Kidney tubule cell (primary cell): ENCODE measurements around the gene XCL2.
"Not testable (repeated sequence)": the region's sequence is repeated elsewhere in the genome, so short reads cannot be mapped to it uniquely, and the experiment has no call there.

Source experiments
- DNase-seq: peaks from one replicate; pipeline ENCODE4 v3.0.0-alpha.2; 2018; ENCODE audit warnings: low spot score

Gene XCL2

DNA sequence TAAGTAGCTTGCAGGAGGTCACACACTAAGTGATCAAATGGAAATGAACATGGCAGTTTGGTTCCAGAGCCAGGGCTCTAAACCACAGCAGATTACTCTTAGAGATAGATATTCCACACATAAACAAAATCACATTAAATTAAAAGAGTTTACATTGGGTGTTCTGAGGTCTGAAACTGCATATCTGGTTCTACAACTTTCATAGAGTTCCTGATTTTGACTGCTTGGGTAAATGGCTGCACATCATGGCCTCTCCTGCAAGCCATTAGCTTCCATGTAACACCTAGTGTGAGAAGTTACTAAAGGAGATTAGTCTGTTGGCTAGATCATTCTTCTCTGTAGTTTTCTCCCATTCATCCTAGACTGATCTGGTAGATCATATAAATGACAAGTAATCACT lies 12.8 kb upstream of the XCL2 start:
- DNase-seq, result no peak

DNA sequence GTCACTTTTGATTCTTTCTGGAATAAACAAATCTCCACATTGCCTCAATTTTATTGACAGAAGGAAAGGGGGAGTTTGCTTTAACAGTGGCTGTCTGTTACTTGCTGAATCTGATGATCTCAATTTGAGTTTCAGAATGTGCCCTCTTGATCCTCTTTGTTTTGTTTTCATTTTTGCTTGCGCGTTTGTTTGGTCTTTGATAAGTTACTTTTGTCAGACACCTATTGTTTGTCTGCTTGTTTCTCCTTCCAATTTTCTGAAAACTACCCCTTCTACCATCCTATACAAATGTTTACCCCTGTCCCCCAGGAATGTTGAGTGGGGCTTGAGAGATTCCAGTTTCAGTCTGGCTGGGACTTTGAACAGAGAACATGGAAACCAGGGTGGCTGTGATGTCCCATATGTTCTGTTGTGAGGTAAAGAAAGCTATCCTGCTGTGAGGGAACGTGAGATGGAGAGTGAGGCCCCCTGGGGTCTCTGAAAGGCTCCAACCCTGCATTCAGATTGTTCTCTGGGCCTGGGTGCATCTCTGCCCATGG lies 11.8 kb upstream of the XCL2 start:
- DNase-seq, result no peak

DNA sequence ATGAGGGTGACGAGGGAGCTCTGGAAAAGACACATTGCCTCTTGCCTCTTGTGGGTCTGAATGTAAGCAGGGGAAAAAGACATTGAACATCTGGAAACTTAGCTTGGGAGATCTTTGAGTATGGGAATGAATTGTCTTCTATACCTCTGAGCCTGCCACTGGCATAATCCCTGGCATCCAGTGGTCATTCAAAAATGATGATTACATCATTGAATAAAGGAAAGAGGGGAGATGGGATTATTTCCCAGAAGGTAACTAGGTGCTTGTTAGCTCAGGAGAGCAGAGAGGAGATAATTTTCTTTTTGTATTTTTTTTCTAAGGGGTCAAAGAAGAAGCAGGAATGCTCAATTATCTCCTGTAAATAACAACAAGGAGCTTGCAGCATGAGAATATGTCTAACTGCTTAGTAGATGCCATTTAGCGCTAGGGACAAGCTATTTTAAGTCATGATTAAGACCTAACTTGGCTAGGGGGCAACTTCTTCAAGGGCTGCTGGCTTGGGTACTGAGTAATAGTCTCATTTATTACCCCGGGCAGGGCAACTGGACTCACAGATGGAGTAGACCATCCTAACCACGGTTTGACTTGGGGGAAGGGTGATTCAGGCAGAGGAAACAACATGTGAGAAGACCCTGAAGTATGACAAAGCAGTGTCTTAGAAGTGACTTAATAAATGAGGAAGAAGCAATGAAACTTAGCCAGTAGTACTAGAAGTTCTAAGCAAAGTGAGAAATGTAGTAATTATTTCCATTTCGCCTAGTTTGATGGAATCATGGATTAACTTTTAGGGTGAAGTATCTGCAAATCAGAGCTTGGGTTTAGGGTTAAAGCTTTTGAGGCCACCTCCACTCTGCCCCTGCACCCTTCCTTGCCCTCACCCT lies 11.0 kb upstream of the XCL2 start:
- peak; percentile 43 for DNase-seq

DNA sequence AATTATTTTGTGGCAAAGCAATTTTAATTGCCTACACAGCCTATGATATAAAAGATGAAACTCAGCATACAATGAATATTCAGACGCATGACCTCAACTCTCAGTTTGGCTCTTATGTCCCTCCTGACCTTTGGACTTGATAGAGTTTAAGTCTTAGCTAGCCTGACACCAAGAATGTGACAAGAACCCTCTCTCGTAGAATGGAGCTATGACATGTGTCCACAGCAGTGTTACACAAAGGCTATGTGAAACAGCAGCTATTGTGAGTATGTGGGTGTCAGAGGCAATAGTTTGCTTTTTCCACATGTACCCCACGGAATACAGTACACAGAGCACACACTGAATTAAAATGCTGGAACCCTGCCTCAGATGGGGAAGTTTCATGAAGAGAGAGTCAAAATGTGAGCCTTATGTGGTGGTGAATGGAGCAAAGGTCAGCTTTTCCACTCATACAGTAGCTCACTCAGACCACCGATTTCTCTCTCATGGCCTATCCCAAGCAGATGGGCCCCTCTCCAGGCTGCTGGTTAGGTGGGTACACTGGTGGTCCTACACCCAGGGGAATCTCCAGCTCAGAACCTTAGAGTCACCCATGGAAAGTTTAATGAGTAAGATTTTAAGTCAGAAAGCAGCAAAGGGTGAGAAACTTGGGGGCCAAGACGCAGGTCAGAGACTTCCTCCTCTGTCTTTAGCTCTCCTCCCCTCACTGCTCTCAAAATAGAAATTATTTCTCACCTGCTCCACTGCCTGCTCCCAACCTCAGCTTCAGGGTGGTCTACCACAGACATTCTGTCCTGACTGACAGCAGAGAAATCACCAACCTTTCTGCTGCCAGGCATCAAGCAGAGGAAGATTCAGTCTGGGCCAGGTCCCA lies 10.1 kb upstream of the XCL2 start:
- DNase-seq, result no peak

DNA sequence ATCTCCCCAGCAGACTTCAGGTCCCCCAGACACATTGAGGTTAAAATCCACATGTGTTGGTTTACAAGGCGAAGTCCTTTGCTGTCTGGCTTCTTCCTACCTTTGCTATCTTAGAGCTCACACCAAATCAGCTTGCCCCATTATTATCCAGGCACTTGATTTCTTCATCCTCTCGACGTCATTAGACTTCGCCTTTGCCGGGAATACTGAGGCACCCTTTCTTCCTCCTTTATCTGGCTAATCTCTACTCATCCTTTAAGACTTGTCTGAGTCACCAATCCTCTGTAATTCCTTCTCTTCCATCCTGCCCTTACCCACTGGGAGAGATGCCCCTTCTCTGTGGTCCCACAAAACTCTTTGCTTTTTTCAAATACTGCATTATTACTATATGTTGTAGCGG lies 9.2 kb upstream of the XCL2 start:
- no peak for DNase-seq

DNA sequence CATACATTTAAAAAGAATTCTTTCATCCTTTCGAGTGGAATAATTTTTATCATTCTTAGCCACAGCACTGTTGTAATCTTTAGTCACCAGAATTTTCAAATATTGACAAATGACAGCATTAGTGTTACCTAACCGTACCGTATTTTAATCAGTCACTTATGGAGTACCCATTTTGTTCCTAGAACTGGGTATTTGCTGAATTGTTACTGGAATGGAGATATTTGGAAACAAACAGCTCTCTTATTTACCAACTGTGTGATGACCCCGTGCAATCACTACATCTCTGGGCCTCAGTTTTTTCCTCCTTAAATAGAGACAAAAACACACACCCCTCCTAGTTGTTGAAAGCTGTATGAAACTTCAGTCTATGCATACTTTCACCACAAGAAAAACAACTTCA lies 7.9 kb upstream of the XCL2 start:
- no peak for DNase-seq

DNA sequence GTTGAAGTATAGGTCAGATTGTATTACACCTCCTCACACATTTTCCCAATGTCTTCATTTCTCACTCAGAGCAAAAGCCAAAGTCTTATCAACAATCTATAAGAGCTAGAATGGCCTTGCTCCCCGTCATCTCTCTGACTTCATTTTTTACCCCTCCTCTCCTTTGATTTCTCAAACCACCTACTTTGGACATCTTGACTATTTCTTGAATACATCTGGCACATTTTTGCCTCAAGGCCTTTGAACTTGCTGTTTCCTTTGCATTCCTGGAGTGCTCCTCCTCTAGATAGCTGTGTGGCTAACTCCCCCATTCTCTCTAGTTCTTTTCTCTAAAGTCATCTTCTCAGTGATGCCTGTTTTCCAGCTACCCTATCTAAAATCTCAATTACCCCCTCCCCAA lies 7.2 kb upstream of the XCL2 start:
- DNase-seq, result no peak

DNA sequence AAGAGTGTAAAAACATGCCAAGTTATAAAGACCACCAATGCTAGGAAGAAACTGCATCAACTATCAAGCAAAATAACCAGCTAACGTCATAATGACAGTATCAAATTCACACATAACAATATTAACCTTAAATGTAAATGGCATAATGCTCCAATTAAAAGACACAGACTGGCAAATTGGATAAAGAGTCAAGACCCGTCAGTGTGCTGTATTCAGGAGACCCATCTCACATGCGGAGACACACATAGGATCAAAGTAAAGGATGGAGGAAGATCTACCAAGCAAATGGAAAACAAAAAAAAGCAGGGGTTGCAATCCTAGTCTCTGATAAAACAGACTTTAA lies 2.7 kb upstream of the XCL2 start:
- not testable (repeated sequence) for DNase-seq

DNA sequence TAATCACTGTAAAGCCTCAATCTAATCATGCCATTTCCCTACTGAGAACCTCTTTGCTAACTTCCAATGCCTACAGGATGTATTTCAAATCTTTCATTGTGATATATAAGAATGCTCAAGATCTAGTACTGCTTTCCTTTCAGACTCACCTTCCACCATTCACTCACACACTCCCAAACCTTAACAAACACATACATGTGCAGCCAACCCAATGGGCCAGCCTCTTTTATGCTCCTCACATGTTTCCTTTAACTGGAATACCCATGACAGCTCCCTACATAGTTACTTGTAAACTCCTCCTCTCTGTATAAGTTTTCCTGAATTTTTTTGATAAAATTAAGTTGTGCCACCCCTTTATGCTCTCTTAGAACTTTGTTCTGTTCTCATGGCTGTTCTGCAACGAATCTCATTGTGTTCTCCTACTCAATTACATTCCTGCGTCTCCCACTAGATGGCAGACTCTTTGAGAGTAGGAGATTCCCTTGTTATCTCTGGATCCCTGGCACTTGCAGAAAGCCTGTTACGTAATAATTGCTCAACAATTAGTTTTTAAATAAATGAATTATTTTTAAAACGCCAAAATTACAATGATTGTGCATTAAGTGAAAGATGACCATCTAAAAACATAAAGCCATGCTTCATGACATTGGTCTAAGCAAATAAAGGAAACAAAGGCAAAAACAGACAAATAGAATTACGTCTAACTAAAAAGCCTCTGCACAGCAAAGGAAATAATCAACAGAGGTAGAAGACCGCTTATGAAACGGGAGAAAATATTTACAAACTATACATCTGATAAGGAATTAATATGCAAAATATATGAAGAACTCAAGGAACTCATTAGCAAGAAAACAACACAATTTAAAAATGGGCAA lies 2.1 kb upstream of the XCL2 start:
- DNase-seq, result peak; percentile 44

DNA sequence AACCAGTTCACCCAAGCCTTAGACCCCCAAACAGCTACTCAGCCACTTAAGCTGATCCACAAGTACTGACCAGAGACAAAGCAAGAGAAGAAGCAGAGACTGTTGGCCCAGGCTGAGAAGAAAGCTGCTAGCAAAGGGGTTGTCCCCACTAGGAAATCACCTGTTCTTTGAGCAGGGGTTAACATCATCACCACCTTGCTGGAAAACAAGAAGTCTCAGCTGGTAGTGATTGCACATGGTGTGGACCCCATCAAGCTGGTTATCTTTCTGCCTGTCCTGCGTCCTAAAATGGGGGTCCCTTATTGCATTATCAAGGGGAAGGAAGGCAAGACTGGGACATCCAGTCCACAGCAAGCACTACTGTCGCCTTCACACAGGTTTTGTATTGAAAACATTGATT lies 819 bp downstream of the XCL2 start:
- DNase-seq, result not testable (repeated sequence)

DNA sequence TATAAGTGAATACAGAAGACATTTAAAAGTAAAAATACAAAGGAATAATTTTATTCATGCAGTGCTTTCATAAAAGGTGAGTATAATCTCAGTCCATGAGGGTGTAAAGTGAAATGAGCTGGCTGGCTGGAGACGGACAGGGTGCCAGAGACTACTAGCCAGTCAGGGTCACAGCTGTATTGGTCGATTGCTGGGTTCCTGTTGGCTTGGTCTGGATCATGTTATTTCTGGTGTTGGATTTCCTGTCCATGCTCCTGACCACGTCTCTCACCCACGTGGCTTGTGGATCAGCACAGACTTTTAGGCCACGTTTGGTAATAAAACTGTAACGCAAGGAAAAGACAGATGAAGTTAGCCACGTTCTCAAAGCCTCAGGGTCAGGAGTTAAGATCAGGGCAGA lies 3.0 kb downstream of the XCL2 start:
- DNase-seq, result not testable (repeated sequence)

DNA sequence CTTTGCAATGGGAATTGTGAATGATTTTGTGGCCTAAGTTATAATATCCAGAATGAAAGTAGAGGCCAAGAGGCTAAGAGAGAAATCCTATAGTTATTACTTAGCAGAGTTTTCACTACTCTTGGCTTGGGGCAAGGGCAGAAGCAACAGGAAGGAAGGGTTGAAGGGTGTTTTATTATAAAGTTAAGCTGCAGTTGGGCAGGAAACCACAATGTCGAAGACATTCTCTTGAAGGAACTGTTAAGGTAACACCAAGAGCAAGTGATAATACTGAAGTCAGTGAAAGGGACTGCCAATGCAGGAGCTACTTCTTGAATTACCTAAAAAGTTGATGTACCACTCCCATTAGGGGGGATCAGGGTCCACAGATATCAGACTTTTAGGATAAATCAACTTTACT lies 8.3 kb downstream of the XCL2 start:
- no peak for DNase-seq

DNA sequence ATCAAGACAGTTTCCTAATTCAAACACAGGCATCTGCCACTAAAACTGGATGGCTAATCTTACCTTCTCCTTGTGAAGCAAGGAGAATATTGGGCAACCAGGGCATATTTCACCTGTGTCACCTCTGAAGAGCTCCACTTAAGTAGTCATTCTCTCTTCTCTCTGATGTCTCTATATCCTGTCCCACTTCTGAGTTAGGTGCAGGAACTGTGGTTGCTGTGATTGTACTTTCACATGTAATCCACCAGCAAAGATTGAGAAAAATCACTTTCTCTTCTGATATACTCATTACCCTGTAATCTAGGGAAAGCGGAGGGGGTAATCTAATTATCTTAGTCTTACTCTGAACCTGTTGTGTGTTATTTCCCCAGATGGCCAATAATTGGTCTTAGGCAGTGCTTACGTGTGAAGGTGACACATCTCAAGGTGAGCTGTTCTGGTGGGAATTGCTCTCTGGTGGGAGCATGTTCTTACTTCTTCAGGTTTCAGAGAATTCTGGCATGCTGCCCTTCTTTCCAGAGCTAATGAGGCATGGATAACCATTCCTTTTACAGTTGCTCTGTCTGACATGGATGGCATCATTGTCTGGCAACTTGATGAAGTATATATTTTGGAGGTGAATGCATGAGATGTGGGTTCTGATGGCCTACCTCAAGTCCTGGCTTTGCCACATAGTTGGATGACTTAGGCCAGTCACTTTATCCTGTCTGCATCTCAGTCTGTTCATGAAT lies 12.0 kb downstream of the XCL2 start:
- peak; percentile 96 for DNase-seq

DNA sequence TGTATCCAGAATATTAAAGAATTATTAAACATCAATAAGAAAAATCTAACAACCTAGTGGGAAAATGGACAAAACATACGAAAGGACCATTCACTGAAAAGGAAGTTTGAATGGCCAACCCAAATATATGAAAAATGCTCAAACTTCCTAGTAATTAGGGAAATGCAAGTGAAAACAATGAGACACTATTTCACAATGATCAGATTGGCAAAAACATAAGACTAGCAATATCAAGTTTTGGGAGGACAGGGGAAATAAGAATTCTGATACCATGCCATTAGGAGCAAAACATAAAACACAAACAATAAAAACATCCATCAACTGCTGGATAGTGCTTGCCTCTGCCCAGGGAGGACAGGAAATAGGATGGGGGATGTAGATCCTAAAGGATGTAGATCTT lies 14.3 kb downstream of the XCL2 start:
- DNase-seq, result no peak

DNA sequence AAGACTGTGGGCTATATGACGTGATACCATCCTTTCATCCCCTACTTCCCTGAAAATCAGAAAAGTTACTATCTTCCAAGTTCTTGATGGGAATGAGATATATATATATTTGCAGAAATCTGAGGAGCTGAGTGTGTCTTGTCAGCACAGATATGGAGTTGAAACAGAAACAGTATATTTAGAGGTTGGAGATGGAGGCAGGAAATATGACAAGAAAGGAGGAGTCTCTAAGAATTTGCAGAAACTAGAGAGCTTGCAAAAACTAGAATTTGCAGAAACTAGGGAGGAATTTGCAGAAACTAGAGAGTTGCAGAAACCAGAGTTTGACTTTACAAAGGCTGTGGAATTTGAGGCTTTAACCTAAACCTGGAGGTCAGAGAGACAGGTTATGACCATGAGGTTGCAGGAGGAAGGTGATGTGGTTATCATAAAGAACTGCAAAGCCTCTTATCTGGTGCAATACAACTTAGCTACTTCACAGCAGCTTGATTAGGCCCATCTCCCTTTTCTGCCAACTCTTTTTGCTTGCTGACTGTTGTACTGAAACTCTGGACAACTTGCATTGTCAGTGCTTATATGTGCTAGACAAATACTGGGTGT lies 22.3 kb downstream of the XCL2 start:
- no peak for DNase-seq

DNA sequence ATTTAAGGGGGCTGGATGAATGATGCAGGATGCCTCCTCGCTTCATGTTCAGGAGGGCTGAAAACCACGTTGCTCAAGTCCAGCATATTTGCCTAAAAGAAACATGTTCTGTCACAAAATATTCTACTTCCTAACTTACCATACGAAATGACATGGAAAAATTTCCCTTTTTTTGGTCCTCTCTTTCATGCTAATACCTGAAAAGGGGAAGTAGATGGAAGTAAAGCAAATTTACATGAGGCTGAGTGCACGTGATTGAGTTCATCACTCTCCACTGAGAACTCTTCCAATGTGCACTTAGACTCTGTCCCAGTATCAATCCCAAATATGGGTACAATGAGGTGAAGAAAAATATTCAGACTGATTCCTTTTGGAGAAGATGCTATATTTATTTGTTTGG lies 23.0 kb downstream of the XCL2 start:
- DNase-seq, result no peak

DNA sequence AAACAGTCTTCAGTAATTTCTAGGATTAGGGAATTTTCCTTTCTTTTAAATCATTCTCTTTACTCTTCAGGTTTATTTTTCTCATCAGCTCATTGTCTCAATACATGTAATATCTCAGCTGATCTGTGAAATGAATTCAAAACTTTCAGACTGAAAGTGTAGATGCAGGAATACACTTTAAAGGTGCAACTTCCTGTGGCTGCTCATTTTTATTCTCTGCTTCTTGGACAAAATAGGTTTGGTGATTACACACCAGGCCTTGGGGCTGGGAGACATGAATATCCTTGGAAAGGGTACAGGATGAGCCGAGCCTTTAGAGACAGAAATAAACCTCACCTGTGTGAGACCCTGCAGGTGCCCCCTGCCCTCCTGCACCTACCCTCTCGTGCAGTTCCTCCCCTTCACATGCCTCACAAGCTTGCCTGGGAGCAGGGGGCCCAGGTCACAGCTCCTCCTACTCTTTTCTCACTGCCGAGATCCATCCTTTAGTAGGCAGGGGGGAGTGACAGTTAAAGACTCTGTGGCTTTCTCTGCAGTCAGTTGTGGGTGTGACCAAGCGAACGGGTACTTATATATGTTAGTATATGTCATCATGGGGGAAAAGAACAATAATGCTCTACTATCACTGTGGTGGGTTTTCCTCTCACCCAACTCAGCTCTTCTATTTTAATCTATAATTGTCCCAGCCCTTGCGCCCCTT lies 23.6 kb downstream of the XCL2 start:
- DNase-seq, result no peak

DNA sequence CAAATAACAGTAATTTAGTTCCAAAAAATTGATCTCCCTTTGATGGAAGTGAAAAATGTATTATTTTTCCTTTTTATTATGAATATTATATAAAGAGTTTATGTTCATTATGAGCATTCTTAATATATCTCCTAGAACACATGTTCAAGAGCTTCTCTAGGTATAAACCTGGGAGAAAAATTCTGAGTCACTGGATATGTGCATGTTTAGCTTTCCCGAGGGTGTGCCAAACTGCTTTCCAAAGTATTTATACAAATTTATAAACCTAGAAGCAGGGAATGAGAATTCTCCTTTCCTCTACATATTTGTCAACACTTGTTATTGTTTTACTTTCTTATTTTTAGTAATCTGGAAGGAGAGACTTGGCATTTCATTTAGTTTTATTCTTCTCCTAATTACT lies 25.0 kb downstream of the XCL2 start:
- DNase-seq, result no peak

DNA sequence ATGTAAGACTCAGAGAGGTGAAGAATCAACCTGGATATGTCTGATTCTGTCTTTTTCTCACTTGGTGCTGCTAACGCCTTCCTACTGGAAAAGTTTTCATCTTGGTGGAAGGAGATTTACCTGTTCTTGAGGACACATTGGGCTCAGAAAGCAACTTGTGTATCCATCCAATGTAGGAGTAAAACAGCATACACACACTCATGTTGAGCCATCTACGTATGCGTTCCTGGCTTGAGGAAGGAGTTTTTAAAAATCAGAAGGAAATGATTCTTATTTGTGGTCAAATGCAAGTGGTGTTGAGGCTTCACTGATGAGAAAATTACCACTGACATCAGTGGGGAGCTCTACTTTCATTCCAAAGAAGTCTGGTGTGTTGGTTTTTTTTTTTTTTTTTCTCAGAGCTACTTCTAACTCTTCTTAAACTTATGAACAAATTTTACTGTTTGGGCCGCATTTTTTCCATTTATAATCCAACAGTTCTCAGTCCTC lies 25.6 kb downstream of the XCL2 start:
- no peak for DNase-seq

DNA sequence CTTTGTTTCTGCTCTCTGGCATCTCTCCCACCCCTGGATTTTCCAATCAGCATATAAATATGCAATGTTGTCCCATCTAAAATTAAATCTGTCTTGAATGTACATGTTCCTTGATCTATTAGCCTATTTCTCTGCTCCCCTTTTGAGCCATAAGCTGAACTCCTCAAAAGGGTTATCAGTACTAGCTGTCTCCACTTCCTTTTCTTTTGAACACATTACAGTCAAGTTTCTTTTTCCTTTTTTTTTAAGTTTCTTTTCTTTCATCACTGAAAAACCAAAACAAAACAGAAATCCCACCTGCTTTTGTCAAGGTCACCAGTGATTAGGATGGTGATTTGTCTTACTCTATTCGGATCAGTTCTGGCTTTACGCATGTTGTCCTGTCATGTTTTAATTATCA lies 29.3 kb downstream of the XCL2 start:
- no peak for DNase-seq
